Tibial nerve (tissue), 4 donors: ENCODE results near the gene UGT1A1.

Source experiments
- EP300 ChIP-seq, 2 donors: sonication (generic); formaldehyde crosslinking; IDR thresholded peaks; one replicate each; pipeline ENCODE4 v1.6.1; 2017; ENCODE audit warnings: antibody characterized with exemption in 2 of 2, mild to moderate bottlenecking in 1 of 2
- TF ChIP-seq, protein P1 (sequence below), 5 experiments: fragments of 200-600 bp in 3 of 5; fragments of 450-650 bp in 2 of 5; sonication (generic) in 3 of 5; IDR thresholded peaks; one replicate each; pipeline ENCODE4 v1.5.1; 2016 to 2019; ENCODE audit warnings: antibody characterized with exemption in 5 of 5, mild to moderate bottlenecking in 3 of 5, moderate library complexity in 2 of 5

DNA sequence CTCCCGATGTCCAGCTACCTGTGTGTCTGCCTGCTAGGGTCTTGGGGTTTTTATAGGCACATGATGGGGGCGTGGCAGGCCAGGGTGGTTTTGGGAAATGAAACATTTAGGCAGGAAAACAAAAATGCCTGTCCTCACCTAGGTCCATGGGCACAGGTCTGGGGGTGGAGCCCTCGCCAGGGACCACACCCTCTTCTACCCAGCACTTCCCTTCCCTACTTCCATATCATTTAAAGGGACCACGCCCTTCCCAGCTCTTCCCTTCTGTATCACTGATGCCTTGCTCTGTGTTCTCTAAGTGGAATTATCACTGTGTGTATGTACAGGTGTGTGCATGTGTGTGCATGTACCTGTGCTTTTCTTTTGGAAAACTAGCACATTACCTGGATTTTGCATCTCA, 6.3 kb downstream of the UGT1A1 start:
- TF ChIP-seq, protein P1, sequence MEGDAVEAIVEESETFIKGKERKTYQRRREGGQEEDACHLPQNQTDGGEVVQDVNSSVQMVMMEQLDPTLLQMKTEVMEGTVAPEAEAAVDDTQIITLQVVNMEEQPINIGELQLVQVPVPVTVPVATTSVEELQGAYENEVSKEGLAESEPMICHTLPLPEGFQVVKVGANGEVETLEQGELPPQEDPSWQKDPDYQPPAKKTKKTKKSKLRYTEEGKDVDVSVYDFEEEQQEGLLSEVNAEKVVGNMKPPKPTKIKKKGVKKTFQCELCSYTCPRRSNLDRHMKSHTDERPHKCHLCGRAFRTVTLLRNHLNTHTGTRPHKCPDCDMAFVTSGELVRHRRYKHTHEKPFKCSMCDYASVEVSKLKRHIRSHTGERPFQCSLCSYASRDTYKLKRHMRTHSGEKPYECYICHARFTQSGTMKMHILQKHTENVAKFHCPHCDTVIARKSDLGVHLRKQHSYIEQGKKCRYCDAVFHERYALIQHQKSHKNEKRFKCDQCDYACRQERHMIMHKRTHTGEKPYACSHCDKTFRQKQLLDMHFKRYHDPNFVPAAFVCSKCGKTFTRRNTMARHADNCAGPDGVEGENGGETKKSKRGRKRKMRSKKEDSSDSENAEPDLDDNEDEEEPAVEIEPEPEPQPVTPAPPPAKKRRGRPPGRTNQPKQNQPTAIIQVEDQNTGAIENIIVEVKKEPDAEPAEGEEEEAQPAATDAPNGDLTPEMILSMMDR (IDR thresholded peaks at IDR 0.05): no peak
- no peak for TF ChIP-seq EP300 (IDR thresholded peaks at IDR 0.05)
